Liver (tissue), 9 donors: ENCODE measurements around the gene TIMM17B. TPM values are rescaled to one million over a fixed set of nuclear protein-coding genes. Genes with fewer than 3 reads are reported as not detected.
A peak's percentile ranks its signal among the peaks of the same experiment; 100 is the strongest.

Experiments used
- DNase-seq: peaks from one replicate; pipeline ENCODE4 v3.0.0-alpha.2; 2017; ENCODE audit warnings: low spot score
- H3K27ac ChIP-seq, 2 donors: one replicate each; pipeline ENCODE4 v1.7.0; 2013; ENCODE audit warnings: inconsistent platforms in 2 of 2, low read length in 2 of 2, control low read depth in 1 of 2, low read depth in 1 of 2, mild to moderate bottlenecking in 1 of 2
- H3K27me3 ChIP-seq, 4 donors: one replicate each; pipeline versions ENCODE4 v1.6.1 to v1.7.0; 2013; ENCODE audit warnings: low read length in 3 of 4, inconsistent platforms in 1 of 4, mild to moderate bottlenecking in 1 of 4, moderate library complexity in 1 of 4; ENCODE audit not compliant: control insufficient read depth in 4 of 4, insufficient read depth in 4 of 4
- H3K36me3 ChIP-seq, 4 donors: one replicate each; pipeline versions ENCODE4 v1.6.1 to v1.7.0; 2013; ENCODE audit warnings: low read length in 3 of 4, mild to moderate bottlenecking in 3 of 4, low read depth in 1 of 4, moderate library complexity in 1 of 4; ENCODE audit not compliant: control insufficient read depth in 4 of 4, insufficient read depth in 3 of 4
- H3K4me1 ChIP-seq, 4 donors: one replicate each; pipeline versions ENCODE4 v1.6.1 to v1.7.0; 2013; ENCODE audit warnings: low read length in 3 of 4, mild to moderate bottlenecking in 3 of 4, moderate library complexity in 1 of 4; ENCODE audit not compliant: control insufficient read depth in 4 of 4, insufficient read depth in 4 of 4
- H3K4me3 ChIP-seq, 3 donors: one replicate each; pipeline versions ENCODE4 v1.6.1 to v1.7.0; 2013; ENCODE audit warnings: low read length in 3 of 3, control low read depth in 1 of 3, low read depth in 1 of 3, mild to moderate bottlenecking in 1 of 3
- H3K9ac ChIP-seq, 2 donors: one replicate each; pipeline ENCODE4 v1.7.0; 2013; ENCODE audit warnings: low read length in 2 of 2, mild to moderate bottlenecking in 2 of 2, moderate library complexity in 2 of 2, control low read depth in 1 of 2, low read depth in 1 of 2
- H3K9me3 ChIP-seq, 4 donors: one replicate each; pipeline versions ENCODE4 v1.6.1 to v1.7.0; 2013; ENCODE audit warnings: low read length in 3 of 4; ENCODE audit not compliant: control insufficient read depth in 4 of 4
- FOXA1 ChIP-seq: IDR thresholded peaks from 2 replicates; pipeline ENCODE4 v1.6.1; 2016; ENCODE audit warnings: antibody characterized with exemption
- GABPA ChIP-seq, 2 donors: IDR thresholded peaks in 1 of 2; conservative IDR thresholded peaks in 1 of 2; 2 replicates each; pipeline ENCODE4 v1.6.1; 2016; ENCODE audit warnings: antibody characterized with exemption in 2 of 2, mild to moderate bottlenecking in 1 of 2, moderate library complexity in 1 of 2
- HNF4A ChIP-seq, 2 donors: conservative IDR thresholded peaks; 2 replicates each; pipeline ENCODE4 v1.6.1; 2016; ENCODE audit warnings: antibody characterized with exemption in 2 of 2, mild to moderate bottlenecking in 2 of 2
- NR2F2 ChIP-seq: IDR thresholded peaks from 2 replicates; pipeline ENCODE4 v1.6.1; 2016; ENCODE audit warnings: antibody characterized with exemption
- RAD21 ChIP-seq, 2 donors: IDR thresholded peaks; 2 replicates each; pipeline ENCODE4 v1.6.1; 2016; ENCODE audit warnings: antibody characterized with exemption in 2 of 2, mild to moderate bottlenecking in 2 of 2
- RXRA ChIP-seq, 2 donors: IDR thresholded peaks; 2 replicates each; pipeline ENCODE4 v1.6.1; 2017 to 2018; ENCODE audit warnings: antibody characterized with exemption in 2 of 2, mild to moderate bottlenecking in 1 of 2
- SP1 ChIP-seq: IDR thresholded peaks from 2 replicates; pipeline ENCODE4 v1.6.1; 2018; ENCODE audit warnings: antibody characterized with exemption, mild to moderate bottlenecking
- TAF1 ChIP-seq: conservative IDR thresholded peaks from 2 replicates; pipeline ENCODE4 v1.6.1; 2016; ENCODE audit warnings: antibody characterized with exemption, mild to moderate bottlenecking
- WGBS: extraction: QIAGEN DNeasy Blood & Tissue Kit; methylation state at CpG from one replicate; pipeline ENCODE4 v1.1.7; 2013; 5-methylcytosine and 5-hydroxymethylcytosine counted together
- polyA plus RNA-seq, 2 donors: library from polyadenylated mRNA; stranded (reverse) in 1 of 2; unstranded in 1 of 2; fragments of 200-250 nt in 1 of 2; fragments of >200 nt in 1 of 2; fragmentation: Nextera tagmentation in 1 of 2; extraction: Ambion mirVana in 1 of 2; gene quantifications; one replicate each; pipeline versions ENCODE4 v1.2.1 to v1.2.3, GENCODE V29; 2013 to 2015
- total RNA-seq, 2 donors: library from RNA; depleted of rRNA; stranded (reverse); fragments of >200 nt; gene quantifications; one replicate each; pipeline ENCODE4 v1.2.3, GENCODE V29; 2014
- TF ChIP-seq, protein P1 (sequence below): IDR thresholded peaks from 2 replicates; pipeline ENCODE4 v1.6.1; 2016; ENCODE audit warnings: antibody characterized with exemption
- TF ChIP-seq, protein P2 (sequence below): IDR thresholded peaks from 2 replicates; pipeline ENCODE4 v1.6.1; 2016; ENCODE audit warnings: antibody characterized with exemption, mild to moderate bottlenecking
- TF ChIP-seq, protein P3 (sequence below): fragments of 150-350 bp; IDR thresholded peaks from 2 replicates; pipeline ENCODE4 v1.5.1; 2017; ENCODE audit warnings: improper control_type of control experiment, low read depth, low read length; ENCODE audit not compliant: missing input control
- donor health status: healthy.
- donor health status: healthy.
- donor health status: healthy.
- donor health status: healthy.
- donor health status: healthy.

The TIMM17B gene
- total and polyA plus RNA-seq, 4 donors, result 22.8 to 53.1 (median 30.0) TPM

DNA sequence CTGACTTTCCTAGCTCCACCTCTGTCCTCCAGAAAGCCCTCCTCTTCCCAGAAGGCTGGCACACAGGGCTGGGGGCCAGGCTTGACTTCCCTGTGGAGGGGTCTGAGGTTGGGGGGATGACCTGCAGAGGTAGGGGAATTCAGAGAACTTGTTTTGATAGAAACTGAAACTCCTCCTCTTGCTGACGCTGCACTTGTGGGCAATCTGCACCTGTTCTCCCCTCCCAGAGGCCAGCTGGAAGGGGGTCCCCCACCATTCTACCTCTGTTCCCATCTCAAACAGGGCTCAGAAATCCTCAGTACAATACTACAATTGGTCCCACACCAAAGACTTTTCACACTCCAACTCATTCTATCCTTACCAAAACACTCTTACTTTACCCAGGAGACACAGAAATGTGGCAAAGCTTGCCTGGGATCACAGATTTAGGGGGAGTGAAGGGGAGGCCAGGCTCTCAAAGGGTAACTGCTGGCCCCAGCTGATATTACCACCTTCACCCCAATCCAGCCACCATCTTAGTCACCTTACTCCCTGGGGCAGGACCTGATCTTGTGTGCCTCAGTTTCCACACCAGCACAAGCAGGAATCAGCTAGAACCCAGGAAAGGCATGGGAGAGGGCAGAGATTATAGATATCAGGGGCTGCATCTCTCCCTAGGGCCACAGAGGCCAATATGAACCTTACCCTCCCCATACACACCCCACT is 41.3 kb upstream of the TIMM17B start:
- 83% methylated on average over 1 of the region's 1 CpG for WGBS
- H3K27ac ChIP-seq, result peak overlapping the region; percentile 21 to 23
- peaks cover 1 to 9% (median 5%) of the 10 kb centered on the region in 4 donors for H3K36me3 ChIP-seq
- H3K4me1 ChIP-seq, result peaks cover 6 to 30% (median 13%) of the 10 kb centered on the region in 4 donors
- no peak for DNase-seq
- no peaks in the 10 kb centered on the region for H3K27me3 ChIP-seq
- H3K9ac ChIP-seq, result no peak overlapping the region
- TF ChIP-seq NR2F2 (no peak), RXRA (IDR thresholded peaks at IDR 0.05) (no peak), FOXA1 (no peak), GABPA (IDR thresholded peaks at IDR 0.05 in 1 of 2, conservative IDR thresholded peaks at IDR 0.05 in 1 of 2) (no peak), SP1 (no peak), RAD21 (IDR thresholded peaks at IDR 0.05) (no peak)
- TF ChIP-seq, protein P1, sequence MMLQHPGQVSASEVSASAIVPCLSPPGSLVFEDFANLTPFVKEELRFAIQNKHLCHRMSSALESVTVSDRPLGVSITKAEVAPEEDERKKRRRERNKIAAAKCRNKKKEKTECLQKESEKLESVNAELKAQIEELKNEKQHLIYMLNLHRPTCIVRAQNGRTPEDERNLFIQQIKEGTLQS, result no peak
- TF ChIP-seq, protein P2, sequence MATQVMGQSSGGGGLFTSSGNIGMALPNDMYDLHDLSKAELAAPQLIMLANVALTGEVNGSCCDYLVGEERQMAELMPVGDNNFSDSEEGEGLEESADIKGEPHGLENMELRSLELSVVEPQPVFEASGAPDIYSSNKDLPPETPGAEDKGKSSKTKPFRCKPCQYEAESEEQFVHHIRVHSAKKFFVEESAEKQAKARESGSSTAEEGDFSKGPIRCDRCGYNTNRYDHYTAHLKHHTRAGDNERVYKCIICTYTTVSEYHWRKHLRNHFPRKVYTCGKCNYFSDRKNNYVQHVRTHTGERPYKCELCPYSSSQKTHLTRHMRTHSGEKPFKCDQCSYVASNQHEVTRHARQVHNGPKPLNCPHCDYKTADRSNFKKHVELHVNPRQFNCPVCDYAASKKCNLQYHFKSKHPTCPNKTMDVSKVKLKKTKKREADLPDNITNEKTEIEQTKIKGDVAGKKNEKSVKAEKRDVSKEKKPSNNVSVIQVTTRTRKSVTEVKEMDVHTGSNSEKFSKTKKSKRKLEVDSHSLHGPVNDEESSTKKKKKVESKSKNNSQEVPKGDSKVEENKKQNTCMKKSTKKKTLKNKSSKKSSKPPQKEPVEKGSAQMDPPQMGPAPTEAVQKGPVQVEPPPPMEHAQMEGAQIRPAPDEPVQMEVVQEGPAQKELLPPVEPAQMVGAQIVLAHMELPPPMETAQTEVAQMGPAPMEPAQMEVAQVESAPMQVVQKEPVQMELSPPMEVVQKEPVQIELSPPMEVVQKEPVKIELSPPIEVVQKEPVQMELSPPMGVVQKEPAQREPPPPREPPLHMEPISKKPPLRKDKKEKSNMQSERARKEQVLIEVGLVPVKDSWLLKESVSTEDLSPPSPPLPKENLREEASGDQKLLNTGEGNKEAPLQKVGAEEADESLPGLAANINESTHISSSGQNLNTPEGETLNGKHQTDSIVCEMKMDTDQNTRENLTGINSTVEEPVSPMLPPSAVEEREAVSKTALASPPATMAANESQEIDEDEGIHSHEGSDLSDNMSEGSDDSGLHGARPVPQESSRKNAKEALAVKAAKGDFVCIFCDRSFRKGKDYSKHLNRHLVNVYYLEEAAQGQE, result no peak
- H3K4me3 ChIP-seq, result no peak overlapping the region
- no peaks in the 10 kb centered on the region for H3K9me3 ChIP-seq

DNA sequence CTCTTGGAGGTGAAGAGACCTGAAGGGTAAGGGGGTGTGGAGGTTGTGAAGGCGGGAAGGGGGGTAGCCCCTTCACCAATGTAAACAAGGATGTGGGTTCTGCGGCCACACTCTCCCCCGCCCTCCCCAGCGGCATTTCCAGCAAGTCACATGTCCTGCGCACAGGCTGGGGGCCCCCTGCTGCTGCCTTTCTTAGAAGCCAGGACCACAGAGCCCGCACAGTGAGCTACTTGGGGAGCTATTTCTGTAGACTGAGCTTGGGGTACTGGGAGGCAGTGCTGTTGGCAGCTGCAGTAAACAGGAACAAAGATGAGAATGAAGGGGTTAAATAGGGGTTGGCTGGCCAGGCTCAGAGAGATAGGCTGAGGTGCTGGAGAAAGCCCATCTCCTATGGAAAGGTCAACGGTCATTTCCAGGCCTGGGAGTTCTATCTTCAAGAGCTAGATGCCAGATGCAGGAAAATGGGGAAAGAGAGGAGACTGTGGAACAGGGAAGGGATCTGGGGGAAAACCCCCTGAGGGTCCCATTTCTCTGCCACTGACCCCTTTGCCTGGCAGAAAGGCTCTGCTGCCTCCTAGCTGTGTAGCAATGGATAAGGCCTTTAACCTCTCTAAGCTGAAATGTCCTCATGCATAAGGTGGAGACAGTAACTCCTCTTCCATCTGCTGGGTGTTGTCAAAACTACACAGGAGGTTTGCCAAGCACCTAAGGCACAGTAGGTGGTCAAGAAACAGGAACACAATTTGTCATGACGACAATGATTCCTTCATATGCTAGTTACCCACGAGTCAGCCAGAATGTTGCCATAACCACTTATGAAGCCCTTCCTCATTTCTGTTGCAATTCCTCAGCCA is 39.7 kb upstream of the TIMM17B start:
- DNase-seq, result no peak
- TF ChIP-seq, protein P3, sequence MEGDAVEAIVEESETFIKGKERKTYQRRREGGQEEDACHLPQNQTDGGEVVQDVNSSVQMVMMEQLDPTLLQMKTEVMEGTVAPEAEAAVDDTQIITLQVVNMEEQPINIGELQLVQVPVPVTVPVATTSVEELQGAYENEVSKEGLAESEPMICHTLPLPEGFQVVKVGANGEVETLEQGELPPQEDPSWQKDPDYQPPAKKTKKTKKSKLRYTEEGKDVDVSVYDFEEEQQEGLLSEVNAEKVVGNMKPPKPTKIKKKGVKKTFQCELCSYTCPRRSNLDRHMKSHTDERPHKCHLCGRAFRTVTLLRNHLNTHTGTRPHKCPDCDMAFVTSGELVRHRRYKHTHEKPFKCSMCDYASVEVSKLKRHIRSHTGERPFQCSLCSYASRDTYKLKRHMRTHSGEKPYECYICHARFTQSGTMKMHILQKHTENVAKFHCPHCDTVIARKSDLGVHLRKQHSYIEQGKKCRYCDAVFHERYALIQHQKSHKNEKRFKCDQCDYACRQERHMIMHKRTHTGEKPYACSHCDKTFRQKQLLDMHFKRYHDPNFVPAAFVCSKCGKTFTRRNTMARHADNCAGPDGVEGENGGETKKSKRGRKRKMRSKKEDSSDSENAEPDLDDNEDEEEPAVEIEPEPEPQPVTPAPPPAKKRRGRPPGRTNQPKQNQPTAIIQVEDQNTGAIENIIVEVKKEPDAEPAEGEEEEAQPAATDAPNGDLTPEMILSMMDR, result no peak
- TF ChIP-seq RAD21 (IDR thresholded peaks at IDR 0.05), result peak in 1 of 2 donors; percentile 9
- TF ChIP-seq TAF1, result no peak
- TF ChIP-seq, protein P2, result no peak
- TF ChIP-seq, protein P1, result no peak
- TF ChIP-seq SP1, result peak; percentile 13
- TF ChIP-seq HNF4A (conservative IDR thresholded peaks at IDR 0.05), result no peak
- Histone ChIP-seq H3K9ac (peak overlapping the region in 1 of 2 donors; percentile 59), H3K4me1 (peaks cover 4 to 26% (median 10%) of the 10 kb centered on the region in 4 donors), H3K36me3 (peaks cover 1 to 16% (median 6%) of the 10 kb centered on the region in 4 donors), H3K9me3 (no peaks in the 10 kb centered on the region), H3K27ac (peak overlapping the region; percentile 31 to 59), H3K27me3 (no peaks in the 10 kb centered on the region), H3K4me3 (no peak overlapping the region)
- 61% methylated on average over 9 of the region's 9 CpGs for whole genome bisulfite sequencing
